GM12872 (cell line): ENCODE data around the gene SPATA17.

Experiments
- CTCF ChIP-seq: IDR thresholded peaks from 3 replicates; pipeline ENCODE4 v1.5.1; 2011; ENCODE audit warnings: low read depth, mild to moderate bottlenecking, low read length, moderate library complexity; ENCODE audit not compliant: insufficient read depth

The SPATA17 gene

GRCh38 chr1:217681806-217682205 is 50.7 kb downstream of the SPATA17 start:
- TF ChIP-seq CTCF = no peak

- TF ChIP-seq CTCF = no peak
Observed at GRCh38 chr1:217687511-217687910, 56.4 kb downstream of the SPATA17 start.

GRCh38 chr1:217703326-217703725 is 72.2 kb downstream of the SPATA17 start:
- TF ChIP-seq CTCF = no peak

- no peak for TF ChIP-seq CTCF
Observed at GRCh38 chr1:217712925-217713597, 81.9 kb downstream of the SPATA17 start.

- no peak for TF ChIP-seq CTCF
Observed at GRCh38 chr1:217715681-217716080, 84.5 kb downstream of the SPATA17 start.

GRCh38 chr1:217717959-217718358 is 86.8 kb downstream of the SPATA17 start:
- no peak for TF ChIP-seq CTCF

- peak; percentile 35; the same call in 2 of the 3 replicates for TF ChIP-seq CTCF
Observed at GRCh38 chr1:217718873-217719272, 87.7 kb downstream of the SPATA17 start.
